Stomach (tissue), 9 donors: ENCODE results near the gene TRAPPC6A. TPM values are rescaled to one million over a fixed set of nuclear protein-coding genes. Genes with fewer than 3 reads are reported as not detected.

Experiments
- DNase-seq, 2 donors: peaks; one replicate each; pipeline versions ENCODE4 v3.0.0 to v3.0.0-alpha.2; 2013 to 2019
- H3K27ac ChIP-seq, 5 donors: fragments of 200-600 bp in 4 of 5; sonication (generic) in 4 of 5; one replicate each; pipeline ENCODE4 v1.5.1; 2013 to 2019; ENCODE audit warnings: mild to moderate bottlenecking in 1 of 5, moderate library complexity in 1 of 5
- H3K27me3 ChIP-seq, 3 donors: fragments of 200-600 bp; sonication (generic); one replicate each; pipeline ENCODE4 v1.5.1; 2017 to 2019; ENCODE audit warnings: mixed run types in 1 of 3
- H3K36me3 ChIP-seq, 4 donors: fragments of 200-600 bp; sonication (generic); 1 replicate in 3 of 4; 2 replicates in 1 of 4; pipeline ENCODE4 v1.5.1; 2016 to 2019
- H3K4me1 ChIP-seq, 4 donors: fragments of 200-600 bp; sonication (generic); one replicate each; pipeline ENCODE4 v1.5.1; 2016 to 2019
- H3K4me3 ChIP-seq, 4 donors: fragments of 200-600 bp; sonication (generic) in 3 of 4; one replicate each; pipeline ENCODE4 v1.5.1; 2016 to 2019; ENCODE audit warnings: mild to moderate bottlenecking in 1 of 4
- H3K9me3 ChIP-seq, 4 donors: fragments of 200-600 bp; sonication (generic); one replicate each; pipeline ENCODE4 v1.5.1; 2016 to 2019
- EP300 ChIP-seq: sonication (generic); formaldehyde crosslinking; IDR thresholded peaks from one replicate; pipeline ENCODE4 v1.6.1; 2017; ENCODE audit warnings: antibody characterized with exemption
- POLR2A ChIP-seq, 4 donors: fragments of 450-650 bp; IDR thresholded peaks; one replicate each; pipeline ENCODE4 v1.6.1; 2016; ENCODE audit warnings: antibody characterized with exemption in 4 of 4, control low read depth in 2 of 4, mild to moderate bottlenecking in 1 of 4, moderate library complexity in 1 of 4
- POLR2AphosphoS5 ChIP-seq, 3 donors: sonication (generic); formaldehyde crosslinking; IDR thresholded peaks; one replicate each; pipeline ENCODE4 v1.6.1; 2016; ENCODE audit warnings: antibody characterized with exemption in 3 of 3
- WGBS, 5 donors: extraction: QIAGEN DNeasy Blood & Tissue Kit in 3 of 5; methylation state at CpG; one replicate each; pipeline versions ENCODE4 v1.1.5 to v1.1.7; 2013 to 2018; 5-methylcytosine and 5-hydroxymethylcytosine counted together
- intact Hi-C: fragments of 100-400 bp; cut with DNase I; formaldehyde crosslinking; loops from one replicate; pipeline ENCODE4 v1.15.1; 2023; ENCODE audit warnings: low total_unique reads
- polyA plus RNA-seq, 3 donors: library from polyadenylated mRNA; stranded (reverse); fragments of 200-250 nt; gene quantifications; one replicate each; pipeline ENCODE4 v1.2.3, GENCODE V29; 2013
- total RNA-seq, 5 donors: library from RNA; depleted of rRNA; stranded (reverse); fragments of >200 nt; gene quantifications; one replicate each; pipeline versions ENCODE4 v1.1.0 to v1.2.3, GENCODE V29; 2014 to 2016
- TF ChIP-seq, protein P1 (sequence below), 7 experiments: fragments of 450-650 bp in 4 of 7; fragments of 200-600 bp in 3 of 7; sonication (generic) in 3 of 7; IDR thresholded peaks; one replicate each; pipeline ENCODE4 v1.5.1; 2016 to 2019; ENCODE audit warnings: antibody characterized with exemption in 7 of 7, control low read depth in 2 of 7, mild to moderate bottlenecking in 1 of 7
- donor health status: healthy with polysubstance abuse.
- donor health status: Bipolar disorder and iron deficiency.
- donor health status: healthy.

Gene TRAPPC6A
- total and polyA plus RNA-seq, 8 donors: 8.7 to 59.4 (median 40.7) TPM; not detected in 1

DNA sequence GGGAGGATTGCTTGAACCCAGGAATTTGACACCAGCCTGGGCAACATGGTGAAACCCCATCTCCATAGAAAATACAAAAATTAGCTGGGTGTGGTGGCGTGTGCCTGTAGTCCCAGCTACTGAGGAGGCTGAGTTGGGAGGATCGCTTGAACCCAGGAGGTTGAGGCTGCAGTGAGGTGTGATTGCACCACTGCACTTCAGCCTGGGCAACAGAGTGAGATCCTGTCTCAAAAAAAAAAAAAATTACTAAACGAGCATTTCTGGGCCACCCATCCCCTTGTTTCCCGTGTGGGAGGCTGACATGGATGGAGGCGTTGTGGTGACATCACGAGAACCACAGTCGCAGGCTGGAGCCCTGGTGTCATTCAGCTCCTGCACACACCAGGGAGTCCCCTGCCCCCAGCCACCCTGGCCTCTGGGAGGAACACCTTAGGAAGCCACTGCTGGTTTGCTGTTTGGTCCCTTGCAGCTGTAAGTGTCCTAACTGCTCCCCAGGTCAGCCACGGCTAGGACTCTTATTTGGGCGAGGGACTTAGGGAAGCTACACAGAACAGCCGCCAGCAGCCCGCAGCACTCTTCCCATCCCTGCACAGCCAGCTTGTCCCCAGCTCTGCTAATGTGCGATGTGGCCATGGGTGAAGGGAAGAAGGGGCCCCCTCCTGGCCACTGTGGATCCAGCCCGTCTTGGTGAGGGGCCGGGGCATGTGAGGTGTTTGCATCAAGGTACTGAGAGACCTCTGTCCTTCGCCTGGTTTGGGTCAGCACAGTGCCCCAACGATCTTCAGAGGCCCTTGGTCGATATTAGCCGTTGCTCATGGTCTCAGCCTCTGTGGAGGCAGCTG is 30.0 kb downstream of the TRAPPC6A start:
- TF ChIP-seq POLR2A (IDR thresholded peaks at IDR 0.05) (no peak), EP300 (no peak), POLR2AphosphoS5 (IDR thresholded peaks at IDR 0.05) (no peak)
- TF ChIP-seq, protein P1, sequence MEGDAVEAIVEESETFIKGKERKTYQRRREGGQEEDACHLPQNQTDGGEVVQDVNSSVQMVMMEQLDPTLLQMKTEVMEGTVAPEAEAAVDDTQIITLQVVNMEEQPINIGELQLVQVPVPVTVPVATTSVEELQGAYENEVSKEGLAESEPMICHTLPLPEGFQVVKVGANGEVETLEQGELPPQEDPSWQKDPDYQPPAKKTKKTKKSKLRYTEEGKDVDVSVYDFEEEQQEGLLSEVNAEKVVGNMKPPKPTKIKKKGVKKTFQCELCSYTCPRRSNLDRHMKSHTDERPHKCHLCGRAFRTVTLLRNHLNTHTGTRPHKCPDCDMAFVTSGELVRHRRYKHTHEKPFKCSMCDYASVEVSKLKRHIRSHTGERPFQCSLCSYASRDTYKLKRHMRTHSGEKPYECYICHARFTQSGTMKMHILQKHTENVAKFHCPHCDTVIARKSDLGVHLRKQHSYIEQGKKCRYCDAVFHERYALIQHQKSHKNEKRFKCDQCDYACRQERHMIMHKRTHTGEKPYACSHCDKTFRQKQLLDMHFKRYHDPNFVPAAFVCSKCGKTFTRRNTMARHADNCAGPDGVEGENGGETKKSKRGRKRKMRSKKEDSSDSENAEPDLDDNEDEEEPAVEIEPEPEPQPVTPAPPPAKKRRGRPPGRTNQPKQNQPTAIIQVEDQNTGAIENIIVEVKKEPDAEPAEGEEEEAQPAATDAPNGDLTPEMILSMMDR (IDR thresholded peaks at IDR 0.05): no peak
- H3K4me3 ChIP-seq: no peak overlapping the region
- H3K9me3 ChIP-seq: peaks cover 0 to 4% (median 0%) of the 10 kb centered on the region in 4 donors
- H3K27ac ChIP-seq: no peak overlapping the region
- no peak for DNase-seq
- WGBS, 5 donors: 85 to 88% (median 86%) methylated on average over 12 to 18 of the region's 18 CpGs
- peaks cover 0 to 30% (median 14%) of the 10 kb centered on the region in 3 donors for H3K27me3 ChIP-seq
- H3K4me1 ChIP-seq: peaks cover 15 to 23% (median 17%) of the 10 kb centered on the region in 4 donors
- H3K36me3 ChIP-seq: peaks cover 23 to 64% (median 51%) of the 10 kb centered on the region in 4 donors
- intact Hi-C loops: no loop called here

DNA sequence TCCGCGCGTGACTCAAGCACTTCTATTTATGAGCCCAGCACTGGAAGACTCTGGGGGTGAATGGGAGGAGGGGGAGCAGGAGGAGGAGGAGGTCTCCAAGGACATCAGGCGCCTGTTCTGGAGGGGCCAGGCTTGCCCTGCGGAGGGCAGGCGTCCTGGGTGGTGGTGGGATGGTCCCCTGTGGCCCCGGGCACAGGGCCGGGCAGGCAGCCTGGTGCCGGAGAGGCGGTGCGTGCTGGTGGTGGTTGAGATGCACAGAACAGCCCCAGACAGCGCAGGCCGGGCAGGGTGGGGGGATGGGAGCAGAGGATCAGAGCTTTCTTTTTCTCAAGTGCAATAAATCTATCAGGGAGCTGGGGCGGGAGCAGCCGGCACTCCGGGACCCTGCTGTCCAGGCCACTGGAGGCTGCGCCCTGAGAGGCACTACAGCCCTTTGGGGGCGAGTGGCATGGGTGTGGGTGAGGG is 31.3 kb downstream of the TRAPPC6A start:
- Histone ChIP-seq H3K4me3 (no peak overlapping the region), H3K36me3 (peaks cover 36 to 77% (median 64%) of the 10 kb centered on the region in 4 donors), H3K27me3 (peaks cover 0 to 17% (median 2%) of the 10 kb centered on the region in 3 donors), H3K4me1 (peaks cover 2 to 10% (median 5%) of the 10 kb centered on the region in 4 donors), H3K27ac (no peak overlapping the region), H3K9me3 (no peaks in the 10 kb centered on the region)
- intact Hi-C loops: no loop called here
- DNase-seq: no peak
- TF ChIP-seq POLR2AphosphoS5 (IDR thresholded peaks at IDR 0.05): no peak
- no peak for TF ChIP-seq EP300
- TF ChIP-seq, protein P1 (IDR thresholded peaks at IDR 0.05): no peak
- TF ChIP-seq POLR2A (IDR thresholded peaks at IDR 0.05): no peak
- 82 to 100% (median 95%) methylated on average over 7 to 18 of the region's 18 CpGs for WGBS, 5 donors

DNA sequence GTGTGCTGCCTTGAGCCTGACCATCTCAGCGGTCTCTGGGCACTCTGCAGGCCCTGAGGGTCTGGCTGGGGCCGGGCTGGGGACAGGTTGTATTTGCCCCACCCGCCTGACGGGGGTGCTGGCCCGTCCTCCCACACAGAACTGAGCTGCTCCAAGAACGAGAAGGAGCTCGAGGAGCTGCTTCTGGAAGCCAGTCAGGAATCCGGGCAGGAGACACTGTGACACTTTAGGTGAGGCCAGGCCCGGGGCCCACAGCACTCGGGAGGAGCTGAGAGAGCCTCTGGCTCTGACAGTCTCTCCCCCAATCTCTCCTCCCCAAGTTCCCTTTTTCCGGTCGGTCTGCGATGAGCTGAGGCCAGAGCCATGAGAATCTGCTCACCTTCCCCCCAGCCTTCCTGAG is 31.8 kb downstream of the TRAPPC6A start:
- Histone ChIP-seq H3K36me3 (peaks cover 39 to 82% (median 69%) of the 10 kb centered on the region in 4 donors), H3K27ac (no peak overlapping the region), H3K4me3 (no peak overlapping the region), H3K27me3 (peaks cover 0 to 12% (median 0%) of the 10 kb centered on the region in 3 donors), H3K9me3 (no peaks in the 10 kb centered on the region), H3K4me1 (peaks cover 0 to 5% (median under 1%) of the 10 kb centered on the region in 4 donors)
- intact Hi-C loops: no loop called here
- TF ChIP-seq POLR2AphosphoS5 (IDR thresholded peaks at IDR 0.05) (no peak), EP300 (no peak), POLR2A (IDR thresholded peaks at IDR 0.05) (no peak)
- TF ChIP-seq, protein P1 (IDR thresholded peaks at IDR 0.05): no peak
- 88 to 93% (median 91%) methylated on average over 8 to 13 of the region's 13 CpGs for WGBS, 5 donors
- DNase-seq: no peak

DNA sequence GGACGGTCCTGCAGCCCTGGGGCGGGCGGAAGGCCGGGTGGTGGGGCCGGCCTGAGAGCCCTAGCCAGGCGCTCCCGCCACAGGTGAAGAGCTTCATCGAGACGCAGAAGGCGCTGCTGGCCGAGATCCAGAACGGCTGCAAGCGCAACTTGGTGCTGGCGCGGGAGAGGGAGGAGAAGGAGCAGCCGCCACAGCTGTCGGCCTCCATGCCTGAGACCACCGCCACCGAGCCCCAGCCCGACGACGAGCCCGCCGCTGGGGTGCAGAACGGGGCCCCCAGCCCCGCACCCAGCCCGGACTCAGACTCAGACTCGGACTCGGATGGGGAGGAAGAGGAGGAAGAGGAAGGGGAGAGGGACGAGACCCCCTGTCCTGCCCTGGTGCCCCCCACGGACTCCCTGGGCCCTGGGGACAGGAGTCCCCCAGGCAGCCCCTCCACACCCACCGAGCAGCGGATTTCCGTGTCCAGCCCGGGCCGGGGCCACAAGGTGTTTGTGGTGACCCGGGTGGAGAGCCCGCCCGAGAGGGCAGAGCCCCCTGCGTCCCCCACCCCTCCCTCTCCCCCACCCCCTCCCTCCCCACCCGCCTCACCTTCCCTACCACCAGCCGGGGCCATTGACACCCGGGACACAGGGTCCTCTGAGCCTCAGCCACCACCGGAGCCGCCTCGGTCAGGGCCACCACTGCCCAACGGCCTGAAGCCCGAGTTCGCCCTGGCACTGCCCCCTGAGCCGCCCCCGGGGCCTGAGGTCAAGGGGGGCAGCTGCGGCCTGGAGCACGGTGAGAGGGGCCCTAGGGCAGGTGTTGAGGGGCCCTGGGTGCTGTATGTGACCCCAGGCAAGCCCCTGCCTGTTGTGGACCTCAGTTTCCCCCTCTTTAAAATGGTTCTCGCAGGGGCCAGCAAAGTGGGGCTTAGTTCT is 32.5 kb downstream of the TRAPPC6A start:
- no peaks in the 10 kb centered on the region for H3K9me3 ChIP-seq
- no peak for DNase-seq
- intact Hi-C loops: no loop called here
- no peak overlapping the region for H3K27ac ChIP-seq
- H3K36me3 ChIP-seq: peaks cover 41 to 89% (median 76%) of the 10 kb centered on the region in 4 donors
- peaks cover 0 to 5% (median 0%) of the 10 kb centered on the region in 3 donors for H3K27me3 ChIP-seq
- 86 to 95% (median 92%) methylated on average over 30 to 54 of the region's 54 CpGs for WGBS, 5 donors
- no peak for TF ChIP-seq POLR2A (IDR thresholded peaks at IDR 0.05)
- no peak for TF ChIP-seq EP300
- TF ChIP-seq, protein P1 (IDR thresholded peaks at IDR 0.05): no peak
- no peak for TF ChIP-seq POLR2AphosphoS5 (IDR thresholded peaks at IDR 0.05)
- no peak overlapping the region for H3K4me3 ChIP-seq
- no peaks in the 10 kb centered on the region for H3K4me1 ChIP-seq
